Progenitor cell of endocrine pancreas (in vitro differentiated cells): ENCODE measurements around the gene COL12A1. TPM values are rescaled to one million over a fixed set of nuclear protein-coding genes. Genes with fewer than 3 reads are reported as not detected.

ENCODE experiments used
- DNase-seq: peaks from one replicate; pipeline ENCODE4 v3.0.0; 2021; ENCODE audit warnings: low spot score; ENCODE audit not compliant: unreplicated experiment
- H3K27ac Mint-ChIP-seq: 2 replicates; pipeline ENCODE4 v1.8.0; 2021; ENCODE audit warnings: mild to moderate bottlenecking, moderate library complexity, mixed read lengths
- H3K27me3 Mint-ChIP-seq: 2 replicates; pipeline ENCODE4 v1.8.0; 2021; ENCODE audit warnings: mixed read lengths
- H3K36me3 Mint-ChIP-seq: 2 replicates; pipeline ENCODE4 v1.8.0; 2022; ENCODE audit warnings: mixed read lengths; ENCODE audit not compliant: insufficient read depth
- H3K4me1 Mint-ChIP-seq: 2 replicates; pipeline ENCODE4 v1.8.0; 2021; ENCODE audit warnings: low read depth, mixed read lengths
- H3K4me3 Mint-ChIP-seq: 2 replicates; pipeline ENCODE4 v1.8.0; 2021; ENCODE audit warnings: low read depth, mild to moderate bottlenecking, moderate library complexity, mixed read lengths
- H3K9me3 Mint-ChIP-seq: 2 replicates; pipeline ENCODE4 v1.8.0; 2021; ENCODE audit warnings: low read depth, mixed read lengths
- CTCF ChIP-seq: fragments of 200-600 bp; sonication (generic); IDR thresholded peaks from one replicate; pipeline ENCODE4 v1.5.0; 2021; ENCODE audit warnings: antibody characterized with exemption, mild to moderate bottlenecking; ENCODE audit not compliant: unreplicated experiment
- total RNA-seq: library from RNA; stranded (reverse); gene quantifications from 2 replicates; pipeline ENCODE4 v1.2.1, GENCODE V29; 2021

Gene COL12A1
- total RNA-seq, 1 donor from 2014 or later, result 2.0 TPM

GRCh38 chr6:75142721-75143120, 63.1 kb downstream of the COL12A1 start:
- H3K4me1 Mint-ChIP-seq, result no peaks in the 10 kb centered on the region

GRCh38 chr6:75135876-75136275, 70.0 kb downstream of the COL12A1 start:
- TF ChIP-seq CTCF, result no peak
- Mint-ChIP-seq H3K27ac (no peak overlapping the region), H3K4me3 (no peak overlapping the region), H3K9me3 (no peaks in the 10 kb centered on the region), H3K36me3 (no peaks in the 10 kb centered on the region), H3K4me1 (no peaks in the 10 kb centered on the region), H3K27me3 (no peaks in the 10 kb centered on the region)
- no peak for DNase-seq

More at GRCh38 chr6:75142721-75143120, 63.1 kb downstream of the COL12A1 start:
- H3K4me3 Mint-ChIP-seq, result no peak overlapping the region
- no peaks in the 10 kb centered on the region for H3K36me3 Mint-ChIP-seq
- H3K9me3 Mint-ChIP-seq, result no peaks in the 10 kb centered on the region
- H3K27ac Mint-ChIP-seq, result no peak overlapping the region
- DNase-seq, result no peak
- TF ChIP-seq CTCF, result no peak
- H3K27me3 Mint-ChIP-seq, result no peaks in the 10 kb centered on the region

- H3K9me3 Mint-ChIP-seq, result no peaks in the 10 kb centered on the region
- H3K4me1 Mint-ChIP-seq, result no peaks in the 10 kb centered on the region
- H3K36me3 Mint-ChIP-seq, result no peaks in the 10 kb centered on the region
- no peak overlapping the region for H3K27ac Mint-ChIP-seq
- no peaks in the 10 kb centered on the region for H3K27me3 Mint-ChIP-seq
- no peak for DNase-seq
- no peak for TF ChIP-seq CTCF
- no peak overlapping the region for H3K4me3 Mint-ChIP-seq
Observed at GRCh38 chr6:75135450-75135849, 70.4 kb downstream of the COL12A1 start.

GRCh38 chr6:75130784-75131183, 75.1 kb downstream of the COL12A1 start:
- no peak overlapping the region for H3K27ac Mint-ChIP-seq
- DNase-seq, result no peak
- no peaks in the 10 kb centered on the region for H3K9me3 Mint-ChIP-seq
- H3K4me1 Mint-ChIP-seq, result no peaks in the 10 kb centered on the region
- no peak for TF ChIP-seq CTCF
- no peaks in the 10 kb centered on the region for H3K27me3 Mint-ChIP-seq
- H3K36me3 Mint-ChIP-seq, result no peaks in the 10 kb centered on the region
- H3K4me3 Mint-ChIP-seq, result no peak overlapping the region

GRCh38 chr6:75128878-75129570, 76.8 kb downstream of the COL12A1 start:
- Mint-ChIP-seq H3K4me3 (no peak overlapping the region), H3K4me1 (no peaks in the 10 kb centered on the region), H3K9me3 (no peaks in the 10 kb centered on the region), H3K27me3 (no peaks in the 10 kb centered on the region), H3K36me3 (no peaks in the 10 kb centered on the region), H3K27ac (no peak overlapping the region)
- TF ChIP-seq CTCF, result no peak
- no peak for DNase-seq
